Measurements from ENCODE around the gene ACSM5.
"Not testable (repeated sequence)": the region's sequence is repeated elsewhere in the genome, so short reads cannot be mapped to it uniquely, and the experiment has no call there.

- not testable (repeated sequence) for TF ChIP-seq CTCF (conservative IDR thresholded peaks at IDR 0.05; ENCODE audit: low read depth, low read length); RCOR1 (IDR thresholded peaks at IDR 0.05; ENCODE audit: insufficient replicate concordance, low read length); POLR2A (IDR thresholded peaks at IDR 0.05; ENCODE audit: low read depth, low read length); RFX5 (IDR thresholded peaks at IDR 0.05; ENCODE audit: low read depth, low read length); RAD21 (IDR thresholded peaks at IDR 0.05; ENCODE audit: low read length); MXI1 (IDR thresholded peaks at IDR 0.05; ENCODE audit: borderline replicate concordance, low read depth, low read length); MAFK (IDR thresholded peaks at IDR 0.05; ENCODE audit: low read depth, low read length); USF2 (IDR thresholded peaks at IDR 0.05; ENCODE audit: low read depth, low read length); BHLHE40 (IDR thresholded peaks at IDR 0.05; ENCODE audit: low read depth, low read length); CEBPB (IDR thresholded peaks at IDR 0.05; ENCODE audit: low read depth, low read length); NFE2L2 (IDR thresholded peaks at IDR 0.05; ENCODE audit: low read depth, low read length); FOS (IDR thresholded peaks at IDR 0.05; ENCODE audit: low read depth, low read length); ELK1 (IDR thresholded peaks at IDR 0.05; ENCODE audit: borderline replicate concordance, low read depth, low read length); SMC3 (IDR thresholded peaks at IDR 0.05; ENCODE audit: low read depth, low read length)
These were observed 74.7 kb downstream of the ACSM5 start for GRCh38 chr16:20483989-20484388.
